Neuronal stem cell (in vitro differentiated cells): ENCODE measurements around the gene DCUN1D1.
A peak's percentile ranks its signal among the peaks of the same experiment; 100 is the strongest.

Experiments
- DNase-seq: peaks from one replicate; pipeline ENCODE4 v3.0.0-alpha.2; 2013; ENCODE audit warnings: low spot score
- H2AFZ ChIP-seq: one replicate; pipeline ENCODE4 v1.6.1; 2013; ENCODE audit warnings: mild to moderate bottlenecking, low read length, inconsistent platforms
- H2AK5ac ChIP-seq: 2 replicates; pipeline ENCODE4 v1.6.1; 2013; ENCODE audit warnings: low read depth, mild to moderate bottlenecking, inconsistent platforms, low read length, moderate library complexity, mixed read lengths
- H2BK120ac ChIP-seq: 2 replicates; pipeline ENCODE4 v1.6.1; 2013; ENCODE audit warnings: low read depth, mild to moderate bottlenecking, inconsistent platforms, low read length, moderate library complexity, mixed read lengths
- H2BK12ac ChIP-seq: one replicate; pipeline ENCODE4 v1.6.1; 2013; ENCODE audit warnings: low read length, inconsistent platforms
- H2BK15ac ChIP-seq: 2 replicates; pipeline ENCODE4 v1.6.1; 2013; ENCODE audit warnings: mild to moderate bottlenecking, low read length, inconsistent platforms, mixed read lengths
- H2BK5ac ChIP-seq: one replicate; pipeline ENCODE4 v1.6.1; 2013; ENCODE audit warnings: inconsistent platforms, mild to moderate bottlenecking, low read length, moderate library complexity
- H3K14ac ChIP-seq: one replicate; pipeline ENCODE4 v1.6.1; 2013; ENCODE audit warnings: low read length, inconsistent platforms
- H3K18ac ChIP-seq: 2 replicates; pipeline ENCODE4 v1.6.1; 2013; ENCODE audit warnings: low read length, inconsistent platforms
- H3K23ac ChIP-seq: 2 replicates; pipeline ENCODE4 v1.6.1; 2013; ENCODE audit warnings: low read depth, mild to moderate bottlenecking, mixed read lengths, low read length, inconsistent platforms; ENCODE audit not compliant: poor library complexity
- H3K27ac ChIP-seq: replicated peaks from 3 replicates; pipeline ENCODE4 v1.5.1; 2013; ENCODE audit warnings: low read length, inconsistent platforms
- H3K27me3 ChIP-seq, 3 experiments: 2 replicates each; pipeline ENCODE4 v1.6.1; 2013; ENCODE audit warnings: low read length in 3 of 3, mild to moderate bottlenecking in 2 of 3, inconsistent platforms in 1 of 3, low read depth in 1 of 3, mixed read lengths in 1 of 3, moderate library complexity in 1 of 3; ENCODE audit not compliant: control insufficient read depth in 3 of 3, insufficient read depth in 3 of 3
- H3K36me3 ChIP-seq, 2 donors: replicated peaks in 1 of 2; 2 replicates each; pipeline ENCODE4 v1.6.1; 2013; ENCODE audit warnings: low read length in 2 of 2; ENCODE audit not compliant: control insufficient read depth in 2 of 2, insufficient read depth in 2 of 2
- H3K4ac ChIP-seq: 2 replicates; pipeline ENCODE4 v1.6.1; 2013; ENCODE audit warnings: inconsistent platforms, mild to moderate bottlenecking, low read length, moderate library complexity
- H3K4me1 ChIP-seq, 2 donors: 1 replicate in 1 of 2; 2 replicates in 1 of 2; pipeline ENCODE4 v1.6.1; 2013; ENCODE audit warnings: low read length in 2 of 2, low read depth in 1 of 2; ENCODE audit not compliant: control insufficient read depth in 2 of 2, insufficient read depth in 1 of 2
- H3K4me2 ChIP-seq: one replicate; pipeline ENCODE4 v1.6.1; 2013; ENCODE audit warnings: mild to moderate bottlenecking, low read length, inconsistent platforms; ENCODE audit not compliant: insufficient read depth, poor library complexity, severe bottlenecking
- H3K4me3 ChIP-seq, 2 donors: 2 replicates each; pipeline ENCODE4 v1.5.1; 2013; ENCODE audit warnings: low read length in 2 of 2, mild to moderate bottlenecking in 2 of 2, inconsistent platforms in 1 of 2, moderate library complexity in 1 of 2
- H3K79me1 ChIP-seq: one replicate; pipeline ENCODE4 v1.6.1; 2013; ENCODE audit warnings: low read depth, mild to moderate bottlenecking, inconsistent platforms, low read length, moderate library complexity
- H3K9ac ChIP-seq: one replicate; pipeline ENCODE4 v1.6.1; 2013; ENCODE audit warnings: mild to moderate bottlenecking, low read depth, low read length, inconsistent platforms; ENCODE audit not compliant: poor library complexity
- H3K9me3 ChIP-seq, 2 donors: replicated peaks in 1 of 2; 2 replicates each; pipeline versions ENCODE3 to v1.6.1; 2013; ENCODE audit warnings: low read length in 2 of 2, mild to moderate bottlenecking in 2 of 2, inconsistent platforms in 1 of 2, low read depth in 1 of 2, mixed read lengths in 1 of 2, moderate library complexity in 1 of 2; ENCODE audit not compliant: control insufficient read depth in 2 of 2, insufficient read depth in 1 of 2
- H4K8ac ChIP-seq: one replicate; pipeline ENCODE4 v1.6.1; 2013; ENCODE audit warnings: low read depth, mild to moderate bottlenecking, inconsistent platforms, low read length, moderate library complexity
- H4K91ac ChIP-seq: one replicate; pipeline ENCODE4 v1.6.1; 2013; ENCODE audit warnings: low read length, low read depth, mild to moderate bottlenecking, inconsistent platforms; ENCODE audit not compliant: poor library complexity
- WGBS, 2 donors: extraction: QIAGEN DNeasy Blood & Tissue Kit; methylation state at CpG; one replicate each; pipeline ENCODE4 v1.1.7; 2013; ENCODE audit warnings: missing lambda C conversion rate in 2 of 2, mixed read lengths in 1 of 2; ENCODE audit not compliant: insufficient read length in 2 of 2, insufficient replicate concordance in 1 of 2; ENCODE audit errors: extremely low coverage in 2 of 2; 5-methylcytosine and 5-hydroxymethylcytosine counted together

The DCUN1D1 gene

DNA sequence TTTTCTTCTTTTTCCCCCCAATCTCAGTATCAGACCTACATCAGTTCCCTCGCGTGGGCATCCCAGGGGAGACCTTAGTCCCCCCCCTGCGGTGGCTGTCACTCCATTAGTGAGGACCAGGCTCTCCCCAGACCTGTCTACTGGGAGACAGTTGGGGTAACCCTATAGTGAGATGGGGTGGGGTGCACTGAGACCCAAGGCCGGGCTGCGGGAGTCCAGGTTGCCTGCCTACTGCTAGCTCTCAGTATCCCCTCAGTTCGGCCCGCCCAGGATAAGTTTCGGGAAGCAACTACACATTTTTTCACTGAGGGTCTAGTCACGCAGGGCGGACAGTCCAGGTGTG, 671 bp upstream of the DCUN1D1 start:
- H2AFZ ChIP-seq = peak overlapping the region; percentile 93
- H4K8ac ChIP-seq = no peak overlapping the region
- H3K27ac ChIP-seq = no peak overlapping the region
- H2BK15ac ChIP-seq = no peak overlapping the region
- no peaks in the 10 kb centered on the region for H3K27me3 ChIP-seq
- peaks cover 4 to 5% of the 10 kb centered on the region in 2 donors for H3K4me1 ChIP-seq
- H3K9ac ChIP-seq = no peak overlapping the region
- no CpG with 5 or more reads among the region's 10 CpGs for WGBS, 2 donors
- no peak overlapping the region for H3K4ac ChIP-seq
- peak overlapping the region; percentile 52 for H3K4me2 ChIP-seq
- no peak overlapping the region for H4K91ac ChIP-seq
- no peak overlapping the region for H2BK12ac ChIP-seq
- peak overlapping the region; percentile 75 to 83 for H3K4me3 ChIP-seq
- peaks cover 2% of the 10 kb centered on the region for H3K79me1 ChIP-seq
- H2BK120ac ChIP-seq = no peak overlapping the region
- H3K23ac ChIP-seq = no peak overlapping the region
- H2BK5ac ChIP-seq = no peak overlapping the region
- H2AK5ac ChIP-seq = no peak overlapping the region
- no peak for DNase-seq
- peak overlapping the region; percentile 94 for H3K18ac ChIP-seq
- H3K14ac ChIP-seq = no peak overlapping the region
- H3K9me3 ChIP-seq = no peaks in the 10 kb centered on the region
- no peaks in the 10 kb centered on the region for H3K36me3 ChIP-seq

DNA sequence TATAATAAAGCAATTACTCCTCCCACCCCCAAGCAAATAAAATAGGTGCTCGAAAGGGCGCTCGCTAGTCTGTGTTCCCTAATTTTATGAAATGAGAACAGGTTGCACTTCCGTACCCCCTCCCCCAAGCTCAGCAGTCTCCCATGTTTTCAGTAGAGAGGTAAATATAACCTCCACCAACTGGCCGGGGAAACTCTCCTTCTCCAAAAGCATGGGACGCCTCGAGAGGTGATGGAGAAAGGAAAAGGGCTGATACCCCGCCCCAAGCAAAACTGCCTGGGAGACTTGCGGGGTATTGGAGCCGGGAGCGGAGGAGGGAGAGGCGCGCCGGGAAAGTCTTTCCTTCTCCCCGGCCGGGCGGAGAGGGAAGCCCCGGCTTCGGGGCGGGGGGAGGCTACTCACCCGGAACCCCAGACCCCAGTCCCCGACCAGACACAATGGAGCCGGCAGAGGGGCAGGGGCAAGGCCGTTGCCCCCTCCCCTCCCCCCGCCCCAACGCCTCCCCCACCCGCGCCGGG, 605 bp downstream of the DCUN1D1 start:
- peaks cover 4 to 5% of the 10 kb centered on the region in 2 donors for H3K4me1 ChIP-seq
- H3K9me3 ChIP-seq = no peaks in the 10 kb centered on the region
- H2BK120ac ChIP-seq = peak overlapping the region; percentile 53
- H3K9ac ChIP-seq = peak overlapping the region; percentile 10
- H2BK5ac ChIP-seq = no peak overlapping the region
- peak overlapping the region; percentile 99 for H3K18ac ChIP-seq
- no peaks in the 10 kb centered on the region for H3K27me3 ChIP-seq
- H3K79me1 ChIP-seq = peaks cover 2% of the 10 kb centered on the region
- peak overlapping the region; percentile 60 for H3K4me2 ChIP-seq
- no peak overlapping the region for H3K4ac ChIP-seq
- H3K23ac ChIP-seq = no peak overlapping the region
- no peak overlapping the region for H4K8ac ChIP-seq
- H2BK15ac ChIP-seq = no peak overlapping the region
- no peak overlapping the region for H3K14ac ChIP-seq
- WGBS, 2 donors = no CpG with 5 or more reads among the region's 29 CpGs
- H3K4me3 ChIP-seq = peak overlapping the region; percentile 83 to 95
- H3K36me3 ChIP-seq = no peaks in the 10 kb centered on the region
- peak overlapping the region; percentile 50 for H3K27ac ChIP-seq
- DNase-seq = peak; percentile 30
- peak overlapping the region; percentile 93 for H2AFZ ChIP-seq
- H2AK5ac ChIP-seq = no peak overlapping the region
- no peak overlapping the region for H2BK12ac ChIP-seq
- no peak overlapping the region for H4K91ac ChIP-seq

- Histone ChIP-seq H2AFZ (peak overlapping the region; percentile 93), H3K4me2 (peak overlapping the region; percentile 60), H3K4me3 (peak overlapping the region; percentile 83 to 95), H3K9ac (no peak overlapping the region), H2BK120ac (no peak overlapping the region), H4K91ac (no peak overlapping the region), H2BK12ac (no peak overlapping the region), H3K27me3 (no peaks in the 10 kb centered on the region), H3K23ac (no peak overlapping the region), H3K36me3 (no peaks in the 10 kb centered on the region), H3K4ac (no peak overlapping the region), H2BK15ac (no peak overlapping the region), H3K9me3 (no peaks in the 10 kb centered on the region), H3K27ac (no peak overlapping the region), H2BK5ac (no peak overlapping the region), H4K8ac (no peak overlapping the region), H3K18ac (no peak overlapping the region), H2AK5ac (no peak overlapping the region), H3K4me1 (peaks cover 4 to 5% of the 10 kb centered on the region in 2 donors), H3K14ac (no peak overlapping the region), H3K79me1 (peaks cover 2% of the 10 kb centered on the region)
- DNase-seq = no peak
- WGBS, 2 donors = no CpG with 5 or more reads among the region's 10 CpGs
These were observed 1.1 kb downstream of the DCUN1D1 start for GRCh38 chr3:182979103-182979673.

- H2BK120ac ChIP-seq = no peak overlapping the region
- peaks cover 2% of the 10 kb centered on the region for H3K79me1 ChIP-seq
- H4K91ac ChIP-seq = no peak overlapping the region
- no peak overlapping the region for H2AFZ ChIP-seq
- no peak overlapping the region for H3K27ac ChIP-seq
- H3K36me3 ChIP-seq = no peaks in the 10 kb centered on the region
- H2AK5ac ChIP-seq = no peak overlapping the region
- no peak overlapping the region for H3K23ac ChIP-seq
- no peak overlapping the region for H2BK15ac ChIP-seq
- H3K18ac ChIP-seq = no peak overlapping the region
- no peaks in the 10 kb centered on the region for H3K9me3 ChIP-seq
- WGBS, 2 donors = no CpG with 5 or more reads among the region's 5 CpGs
- DNase-seq = no peak
- H3K4me1 ChIP-seq = peaks cover 4 to 5% of the 10 kb centered on the region in 2 donors
- H3K4ac ChIP-seq = no peak overlapping the region
- H3K4me3 ChIP-seq = peak overlapping the region in 1 of 2 donors; percentile 83
- no peak overlapping the region for H3K14ac ChIP-seq
- no peak overlapping the region for H2BK12ac ChIP-seq
- H3K4me2 ChIP-seq = no peak overlapping the region
- no peak overlapping the region for H3K9ac ChIP-seq
- no peak overlapping the region for H4K8ac ChIP-seq
- no peak overlapping the region for H2BK5ac ChIP-seq
- H3K27me3 ChIP-seq = no peaks in the 10 kb centered on the region
These were observed 2.0 kb downstream of the DCUN1D1 start for GRCh38 chr3:182978387-182978786.
